ENCODE results near the gene SPATA31E1.
"Not testable (repeated sequence)": the region's sequence is repeated elsewhere in the genome, so short reads cannot be mapped to it uniquely, and the experiment has no call there.

Gene SPATA31E1

GRCh38 chr9:87937352-87937751, 54.7 kb downstream of the SPATA31E1 start:
- peak in 2 of 4 experiments; percentile 6 to 25 for DNase-seq

GRCh38 chr9:87937918-87938317, 55.2 kb downstream of the SPATA31E1 start:
- DNase-seq, result peak in 3 of 4 experiments; percentile 13 to 58 (median 22)

DNA sequence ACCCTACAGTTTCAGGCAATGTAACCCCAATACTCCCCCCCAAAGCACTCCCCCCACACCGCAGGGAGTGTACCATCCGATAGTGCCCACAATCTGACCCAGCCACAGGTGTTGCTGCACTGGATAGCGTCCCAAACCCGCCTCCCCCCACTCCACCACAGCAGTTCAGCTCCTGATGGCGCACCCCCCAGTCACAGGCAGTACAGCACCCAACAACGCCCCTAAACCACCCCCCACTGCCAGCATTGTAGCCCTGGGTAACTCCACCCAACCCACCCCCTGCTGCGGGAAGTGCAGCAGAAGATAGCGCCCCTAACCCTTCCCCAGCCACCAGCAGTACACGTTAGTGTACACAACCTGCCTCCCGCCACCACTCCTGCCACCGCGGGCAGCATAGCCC, 55.7 kb downstream of the SPATA31E1 start:
- DNase-seq, result not testable (repeated sequence)
